K562 (cell line): ENCODE results near the gene CNPY4. TPM values are rescaled to one million over a fixed set of nuclear protein-coding genes. Genes with fewer than 3 reads are reported as not detected.

Source experiments
- ATAC-seq: fragments of 200-7000 bp; cut with Tn5 transposase; 3 replicates; pipeline ENCODE4 v1.9.1; 2020; ENCODE audit warnings: moderate library complexity
- BruUV-seq: library from RNA; stranded (reverse); fragments of 400-500 nt; replicated peaks from 2 replicates; lab custom pipeline; 2021; lab: Mats Ljungman, UMichigan
- CTCF ChIA-PET: fragments of 300-600 bp; formaldehyde crosslinking; extraction: SDS; loops from one replicate; lab custom pipeline; 2021; ENCODE audit warnings: low intra/inter-chr PET ratio; lab: Yijun Ruan, JAX
- POLR2A ChIA-PET: fragments of 300-600, 350-650 bp; sonication (Branson Sonifier 250); formaldehyde crosslinking; extraction: SDS; loops from one replicate; lab custom pipeline; 2021; ENCODE audit warnings: antibody characterized with exemption, inconsistent platforms; lab: Yijun Ruan, JAX
- DNase-seq, 4 experiments: peaks; one replicate each; pipeline versions ENCODE4 v3.0.0 to v3.0.0-alpha.2; 2011 to 2018; ENCODE audit warnings: low spot score in 3 of 4, mixed read lengths in 3 of 4; ENCODE audit errors: extremely low read depth in 1 of 4
- FAIRE-seq: peaks from 2 replicates; lab custom pipeline; 2011; peaks lifted over from hg19 to GRCh38; lab: Jason Lieb, UNC
- H2AFZ ChIP-seq: 2 replicates; pipeline ENCODE4 v1.6.0; 2011; ENCODE audit warnings: low read depth, low read length, control low read depth, inconsistent platforms
- H3K27ac ChIP-seq: fragments of 200-600 bp; 3 replicates; pipeline ENCODE4 v1.8.0; 2011; ENCODE audit warnings: low read depth, mild to moderate bottlenecking, control low read depth, inconsistent platforms, low read length, moderate library complexity, mixed read lengths; ENCODE audit errors: extremely low read depth
- H3K27me3 ChIP-seq, 2 experiments: fragments of 300-600 bp in 1 of 2; 2 replicates in 1 of 2; 3 replicates in 1 of 2; pipeline versions ENCODE4 v1.6.0 to v1.8.0; 2011; ENCODE audit warnings: inconsistent platforms in 2 of 2, low read length in 2 of 2, mild to moderate bottlenecking in 1 of 2, mixed read lengths in 1 of 2, moderate library complexity in 1 of 2; ENCODE audit not compliant: control insufficient read depth in 2 of 2, insufficient read depth in 2 of 2
- H3K36me3 ChIP-seq: fragments of 300-600 bp; 3 replicates; pipeline ENCODE4 v1.8.0; 2011; ENCODE audit warnings: mild to moderate bottlenecking, low read length, inconsistent platforms; ENCODE audit not compliant: control insufficient read depth, insufficient read depth
- H3K4me1 ChIP-seq, 2 experiments: fragments of 200-600 bp in 1 of 2; replicated peaks in 1 of 2; 2 replicates in 1 of 2; 3 replicates in 1 of 2; pipeline versions ENCODE4 v1.5.1 to v1.8.0; 2011; ENCODE audit warnings: inconsistent platforms in 2 of 2, low read length in 2 of 2, mild to moderate bottlenecking in 1 of 2, mixed read lengths in 1 of 2, moderate library complexity in 1 of 2; ENCODE audit not compliant: control insufficient read depth in 2 of 2, insufficient read depth in 2 of 2
- H3K4me2 ChIP-seq: 2 replicates; pipeline ENCODE4 v1.6.1; 2011; ENCODE audit warnings: low read length, control low read depth, inconsistent platforms, mixed read lengths; ENCODE audit not compliant: insufficient read depth
- H3K4me3 ChIP-seq: fragments of 200-600 bp; sonication (generic), shearing (Covaris generic); 2 replicates; pipeline ENCODE4 v1.5.1; 2016; ENCODE audit warnings: control low read depth, inconsistent platforms
- H3K79me2 ChIP-seq: fragments of 200-600 bp; 3 replicates; pipeline ENCODE4 v1.8.0; 2011; ENCODE audit warnings: low read length, inconsistent platforms; ENCODE audit not compliant: control insufficient read depth, insufficient read depth
- H3K9ac ChIP-seq, 2 experiments: 2 replicates each; pipeline versions ENCODE4 v1.6.0 to v1.6.1; 2011; ENCODE audit warnings: low read depth in 2 of 2, low read length in 2 of 2, control low read depth in 1 of 2, inconsistent platforms in 1 of 2, mild to moderate bottlenecking in 1 of 2, mixed read lengths in 1 of 2; ENCODE audit not compliant: insufficient read depth in 1 of 2
- H3K9me1 ChIP-seq: one replicate; pipeline ENCODE4 v1.6.0; 2011; ENCODE audit warnings: inconsistent platforms, mild to moderate bottlenecking, low read length, moderate library complexity; ENCODE audit not compliant: control insufficient read depth, insufficient read depth
- H3K9me3 ChIP-seq: replicated peaks from 2 replicates; pipeline ENCODE4 v1.5.1; 2011; ENCODE audit warnings: low read depth, low read length, inconsistent platforms; ENCODE audit not compliant: control insufficient read depth, insufficient read depth
- H4K20me1 ChIP-seq: replicated peaks from 2 replicates; pipeline ENCODE4 v1.6.1; 2011; ENCODE audit warnings: low read length, inconsistent platforms, mixed read lengths; ENCODE audit not compliant: control insufficient read depth, insufficient read depth
- C11orf30 ChIP-seq: fragments of 450-650 bp; IDR thresholded peaks from 2 replicates; pipeline ENCODE4 v1.6.1; 2016; ENCODE audit warnings: low read depth, mild to moderate bottlenecking
- MNT ChIP-seq, 2 experiments: fragments of 450-650 bp; conservative IDR thresholded peaks; 2 replicates each; pipeline ENCODE4 v1.6.1; 2017; ENCODE audit warnings: mild to moderate bottlenecking in 2 of 2, moderate library complexity in 2 of 2
- NFE2 ChIP-seq: IDR thresholded peaks from 2 replicates; pipeline ENCODE4 v1.6.1; 2014; ENCODE audit warnings: antibody characterized with exemption, low read depth
- NFE2L1 ChIP-seq: fragments of 450-650 bp; IDR thresholded peaks from 2 replicates; pipeline ENCODE4 v1.6.1; 2016; ENCODE audit warnings: missing genetic modification characterization, low read depth, mild to moderate bottlenecking, missing compliant biosample characterization, moderate library complexity, borderline replicate concordance
- NFIC ChIP-seq: fragments of 450-650 bp; IDR thresholded peaks from 2 replicates; pipeline ENCODE4 v1.6.1; 2017; ENCODE audit warnings: mild to moderate bottlenecking, inconsistent platforms
- THRAP3 ChIP-seq: fragments of 450-650 bp; IDR thresholded peaks from 2 replicates; pipeline ENCODE4 v1.6.1; 2016; ENCODE audit warnings: mild to moderate bottlenecking, inconsistent platforms, borderline replicate concordance
- TRIM28 ChIP-seq: fragments of 450-650 bp; IDR thresholded peaks from 2 replicates; pipeline ENCODE4 v1.6.1; 2017
- ZBTB33 ChIP-seq: sonication (generic); formaldehyde crosslinking; IDR thresholded peaks from 2 replicates; pipeline ENCODE4 v1.8.1; 2023; ENCODE audit warnings: mild to moderate bottlenecking, missing genetic modification reagents
- WGBS: fragments of 100-300 bp; shearing (Covaris generic); methylation state at CpG from one replicate; pipeline ENCODE4 v1.1.6; 2016; ENCODE audit warnings: low coverage, mixed read lengths; ENCODE audit not compliant: insufficient coverage; ENCODE audit errors: missing lambda C conversion rate; 5-methylcytosine and 5-hydroxymethylcytosine counted together
- in situ Hi-C: fragments of 300-500 bp; cut with MboI; formaldehyde crosslinking; loops from 4 replicates; pipeline ENCODE4 v1.15.0; 2018; ENCODE audit warnings: inconsistent platforms, mixed read lengths
- intact Hi-C: fragments of 100-400 bp; cut with micrococcal nuclease; formaldehyde crosslinking; loops from 2 replicates; pipeline ENCODE4 v1.14.2; 2022
- polyA plus RNA-seq, 8 experiments: library from polyadenylated mRNA; depleted of rRNA in 4 of 8; stranded (reverse) in 5 of 8; unstranded in 3 of 8; fragments of >200 nt; fragmentation: Nextera tagmentation in 2 of 8; fragmentation: Illumina TruSeq in 1 of 8; extraction: Ambion mirVana in 2 of 8; extraction: Trizol in 1 of 8; gene quantifications; 2 replicates each; pipeline versions ENCODE4 v1.2.1 to v1.2.3, GENCODE V29; 2011 to 2014; ENCODE audit warnings: inconsistent platforms in 1 of 8, missing spikeins in 1 of 8
- total RNA-seq, 7 experiments: library from RNA; depleted of rRNA in 6 of 7; stranded (reverse); fragments of >200 nt in 6 of 7; fragmentation: Illumina TruSeq in 2 of 7; extraction: Trizol in 2 of 7; gene quantifications; 2 replicates each; pipeline versions ENCODE4 v1.2.1 to v1.2.3, GENCODE V29; 2011 to 2021; ENCODE audit warnings: low replicate concordance in 1 of 7
- TF ChIP-seq, protein P1 (sequence below), 2 experiments: fragments of 250-450 bp in 1 of 2; fragments of 450-650 bp in 1 of 2; sonication (Bioruptor Pico) in 1 of 2; IDR thresholded peaks; 2 replicates each; pipeline versions ENCODE4 v1.6.1 to v1.8.0; 2016 to 2021; ENCODE audit warnings: mild to moderate bottlenecking in 2 of 2, moderate library complexity in 2 of 2, missing compliant biosample characterization in 1 of 2, missing genetic modification characterization in 1 of 2

Gene CNPY4
- total and polyA plus RNA-seq, 9 of the 15 experiments (the other 6 are each of a cell fraction or from before 2014, with no cell fraction given), result 1.9 to 11.2 (median 7.0) TPM

GRCh38 chr7:100137851-100138760 is 18.7 kb downstream of the CNPY4 start:
- intact Hi-C loops, result no loop called here
- Histone ChIP-seq H3K4me2 (no peak overlapping the region), H3K36me3 (no peaks in the 10 kb centered on the region), H3K79me2 (no peaks in the 10 kb centered on the region), H3K4me3 (no peak overlapping the region), H2AFZ (no peak overlapping the region), H4K20me1 (no peaks in the 10 kb centered on the region), H3K9me3 (no peaks in the 10 kb centered on the region), H3K4me1 (no peaks in the 10 kb centered on the region), H3K9ac (no peak overlapping the region), H3K27me3 (peaks cover 11 to 18% of the 10 kb centered on the region in 2 experiments; a peak in 4 of 5 replicates), H3K9me1 (no peaks in the 10 kb centered on the region), H3K27ac (no peak overlapping the region)
- no peak for TF ChIP-seq NFIC
- no peak for TF ChIP-seq MNT (conservative IDR thresholded peaks at IDR 0.05)
- TF ChIP-seq NFE2, result 0 out of 2 replicates have a peak, but pooled peaks have one; percentile 35
- 0 out of 2 replicates have a peak, but pooled peaks have one; percentile 6 for TF ChIP-seq C11orf30
- no peak for TF ChIP-seq TRIM28
- TF ChIP-seq, protein P1, sequence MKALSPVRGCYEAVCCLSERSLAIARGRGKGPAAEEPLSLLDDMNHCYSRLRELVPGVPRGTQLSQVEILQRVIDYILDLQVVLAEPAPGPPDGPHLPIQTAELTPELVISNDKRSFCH (CRISPR knock-in tag; IDR thresholded peaks at IDR 0.05), result no peak
- TF ChIP-seq, protein P1 (tag; IDR thresholded peaks at IDR 0.05), result no peak
- no peak for TF ChIP-seq THRAP3
- TF ChIP-seq NFE2L1, result no peak
- TF ChIP-seq ZBTB33 (CRISPR knock-in tag), result no peak
- WGBS, result 37% methylated on average over 13 of the region's 13 CpGs
- no TSS peak for BruUV-seq
- FAIRE-seq, result no peak
- DNase-seq, result peak in 1 of 4 experiments; percentile 8
- peak; percentile 57 for ATAC-seq
- in situ Hi-C loops, result no loop called here
- ChIA-PET CTCF (interaction anchor here (0.6 kb wide), 1 partner anchor 74 kb away, joined by 3 read pairs; no protein-coding TSS in a partner anchor), POLR2A (interaction anchor here (1.4 to 1.7 kb wide), 2 partner anchors 10 to 11 kb away, joined by 4 to 5 read pairs; partner anchors contain the start of gene MBLAC1)
